K562 (cell line): ENCODE results near the gene PDLIM7. TPM values are rescaled to one million over a fixed set of nuclear protein-coding genes. Genes with fewer than 3 reads are reported as not detected.

Experiments used
- ARID3B ChIP-seq: fragments of 250-450 bp; sonication (Bioruptor Pico); IDR thresholded peaks from 2 replicates; pipeline ENCODE4 v1.4.0; 2020; ENCODE audit warnings: borderline replicate concordance
- CEBPB ChIP-seq: fragments of 450-650 bp; IDR thresholded peaks from 2 replicates; pipeline ENCODE4 v1.6.1; 2016; ENCODE audit warnings: missing genetic modification characterization, missing compliant biosample characterization
- CEBPG ChIP-seq, 3 experiments: fragments of 200-800 bp in 1 of 3; sonication (Bioruptor generic) in 1 of 3; sonication (generic) in 1 of 3; formaldehyde crosslinking in 1 of 3; IDR thresholded peaks in 2 of 3; conservative IDR thresholded peaks in 1 of 3; 2 replicates each; pipeline versions ENCODE4 v1.6.1 to v1.8.0; 2016 to 2022; ENCODE audit warnings: missing compliant biosample characterization in 2 of 3, missing genetic modification characterization in 2 of 3, mild to moderate bottlenecking in 1 of 3, missing genetic modification reagents in 1 of 3
- FOS ChIP-seq: IDR thresholded peaks from 3 replicates; pipeline ENCODE4 v1.6.1; 2011; ENCODE audit not compliant: insufficient read length; ENCODE audit errors: extremely low read depth
- JUNB ChIP-seq: fragments of 450-650 bp; formaldehyde crosslinking; conservative IDR thresholded peaks from 2 replicates; pipeline ENCODE4 v1.4.0; 2020; ENCODE audit warnings: mild to moderate bottlenecking
- JUND ChIP-seq, 2 experiments: IDR thresholded peaks; 2 replicates in 1 of 2; 3 replicates in 1 of 2; pipeline ENCODE4 v1.6.1; 2011; ENCODE audit warnings: borderline replicate concordance in 2 of 2, low read depth in 2 of 2, low read length in 2 of 2, improper control_type of control experiment in 1 of 2, missing biosample characterization in 1 of 2, missing genetic modification characterization in 1 of 2, missing genetic modification reagents in 1 of 2
- KAT2B ChIP-seq: IDR thresholded peaks from one replicate; pipeline ENCODE4 v1.6.1; 2012; ENCODE audit warnings: low read depth, mild to moderate bottlenecking, control low read depth, inconsistent platforms, low read length, moderate library complexity
- PHF21A ChIP-seq: fragments of 450-650 bp; IDR thresholded peaks from 2 replicates; pipeline ENCODE4 v1.6.1; 2017; ENCODE audit warnings: low read depth, borderline replicate concordance
- PKNOX1 ChIP-seq: fragments of 450-650 bp; IDR thresholded peaks from 2 replicates; pipeline ENCODE4 v1.6.1; 2016
- PPARD ChIP-seq: fragments of 250-450 bp; sonication (Bioruptor Pico); IDR thresholded peaks from 2 replicates; pipeline ENCODE4 v1.8.0; 2022; ENCODE audit warnings: inconsistent platforms, mild to moderate bottlenecking, moderate library complexity
- RCOR1 ChIP-seq, 2 experiments: IDR thresholded peaks; 2 replicates each; pipeline ENCODE4 v1.6.1; 2012; ENCODE audit warnings: low read depth in 2 of 2, low read length in 2 of 2, borderline replicate concordance in 1 of 2, improper control_type of control experiment in 1 of 2
- SREBF2 ChIP-seq: sonication (generic); formaldehyde crosslinking; IDR thresholded peaks from 2 replicates; pipeline ENCODE4 v1.4.0; 2020; ENCODE audit warnings: mild to moderate bottlenecking, missing genetic modification reagents
- TFAP4 ChIP-seq: sonication (generic); formaldehyde crosslinking; IDR thresholded peaks from 2 replicates; pipeline ENCODE4 v1.8.0; 2022; ENCODE audit warnings: missing genetic modification reagents, mild to moderate bottlenecking, moderate library complexity, borderline replicate concordance
- THAP12 ChIP-seq: fragments of 250-450 bp; sonication (Bioruptor Pico); IDR thresholded peaks from 2 replicates; pipeline ENCODE4 v1.9.0; 2021; ENCODE audit warnings: mild to moderate bottlenecking, inconsistent platforms
- YY1 ChIP-seq, 3 experiments: IDR thresholded peaks; 2 replicates each; pipeline ENCODE4 v1.6.1; 2011; ENCODE audit warnings: low read length in 2 of 3, mild to moderate bottlenecking in 2 of 3, moderate library complexity in 2 of 3, borderline replicate concordance in 1 of 3, control low read depth in 1 of 3, low read depth in 1 of 3; ENCODE audit not compliant: insufficient read depth in 3 of 3, insufficient replicate concordance in 2 of 3, control insufficient read depth in 1 of 3, insufficient read length in 1 of 3; ENCODE audit errors: extremely low read depth in 1 of 3
- ZNF212 ChIP-seq: fragments of 450-650 bp; formaldehyde crosslinking; IDR thresholded peaks from 2 replicates; pipeline ENCODE4 v1.4.0; 2020; ENCODE audit warnings: mild to moderate bottlenecking
- ZNF217 ChIP-seq: sonication (generic); formaldehyde crosslinking; IDR thresholded peaks from 2 replicates; pipeline ENCODE4 v1.8.0; 2022; ENCODE audit warnings: mild to moderate bottlenecking, missing genetic modification reagents
- ZNF589 ChIP-seq: fragments of 200-800 bp; sonication (Bioruptor generic); IDR thresholded peaks from 2 replicates; pipeline ENCODE4 v1.6.1; 2016; ENCODE audit warnings: low read depth, missing genetic modification characterization, missing compliant biosample characterization
- ZNF75A ChIP-seq: fragments of 450-650 bp; formaldehyde crosslinking; IDR thresholded peaks from 2 replicates; pipeline ENCODE4 v1.4.0; 2020; ENCODE audit warnings: mild to moderate bottlenecking
- ZNF76 ChIP-seq: fragments of 250-450 bp; sonication (Bioruptor Pico); IDR thresholded peaks from 2 replicates; pipeline ENCODE4 v1.4.0; 2020; ENCODE audit warnings: mild to moderate bottlenecking, moderate library complexity, borderline replicate concordance
- polyA plus RNA-seq, 8 experiments: library from polyadenylated mRNA; depleted of rRNA in 4 of 8; stranded (reverse) in 5 of 8; unstranded in 3 of 8; fragments of >200 nt; fragmentation: Nextera tagmentation in 2 of 8; fragmentation: Illumina TruSeq in 1 of 8; extraction: Ambion mirVana in 2 of 8; extraction: Trizol in 1 of 8; gene quantifications; 2 replicates each; pipeline versions ENCODE4 v1.2.1 to v1.2.3, GENCODE V29; 2011 to 2014; ENCODE audit warnings: inconsistent platforms in 1 of 8, missing spikeins in 1 of 8
- total RNA-seq, 7 experiments: library from RNA; depleted of rRNA in 6 of 7; stranded (reverse); fragments of >200 nt in 6 of 7; fragmentation: Illumina TruSeq in 2 of 7; extraction: Trizol in 2 of 7; gene quantifications; 2 replicates each; pipeline versions ENCODE4 v1.2.1 to v1.2.3, GENCODE V29; 2011 to 2021; ENCODE audit warnings: low replicate concordance in 1 of 7

The PDLIM7 gene
- total and polyA plus RNA-seq, 9 of the 15 experiments (the other 6 are each of a cell fraction or from before 2014, with no cell fraction given): 2.1 to 124 (median 32.6) TPM

GRCh38 chr5:177546258-177546741 is 48.9 kb upstream of the PDLIM7 start (continued):
- TF ChIP-seq YY1 (IDR thresholded peaks at IDR 0.05; ENCODE audit: borderline replicate concordance in 1 of 3, control insufficient read depth in 1 of 3, extremely low read depth in 1 of 3, insufficient read depth in 3 of 3, insufficient read length in 1 of 3, insufficient replicate concordance in 2 of 3, low read depth in 1 of 3, low read length in 2 of 3): no peak
- TF ChIP-seq RCOR1 (IDR thresholded peaks at IDR 0.05; ENCODE audit: borderline replicate concordance in 1 of 2, low read depth in 2 of 2, low read length in 2 of 2): peak in 1 of 2 experiments; percentile 92; a peak in 2 of 4 replicates
- TF ChIP-seq SREBF2 (CRISPR knock-in tag): no peak
- no peak for TF ChIP-seq ZNF76 (CRISPR knock-in tag)
- peak; percentile 75 for TF ChIP-seq CEBPB
- TF ChIP-seq KAT2B: no peak
- TF ChIP-seq TFAP4 (CRISPR knock-in tag): 0 out of 2 replicates have a peak, but pooled peaks have one; percentile 28
- TF ChIP-seq CEBPG (CRISPR knock-in tag; IDR thresholded peaks at IDR 0.05): peak; percentile 48; the same call in 1 of the 2 replicates
- peak in 1 of 2 experiments; percentile 54; a peak in 1 of 4 replicates for TF ChIP-seq CEBPG (tag; conservative IDR thresholded peaks at IDR 0.05 in 1 of 2, IDR thresholded peaks at IDR 0.05 in 1 of 2)
- 0 out of 2 replicates have a peak, but pooled peaks have one; percentile 15 for TF ChIP-seq ZNF589 (CRISPR knock-in tag)
- no peak for TF ChIP-seq ZNF217 (CRISPR knock-in tag)
- peak; percentile 11 for TF ChIP-seq FOS
- peak; percentile 89 for TF ChIP-seq JUND (IDR thresholded peaks at IDR 0.05; ENCODE audit: borderline replicate concordance, low read depth, low read length)
- TF ChIP-seq JUND (tag; IDR thresholded peaks at IDR 0.05; ENCODE audit: borderline replicate concordance, low read depth, low read length): peak; percentile 63; the same call in 1 of the 3 replicates
- no peak for TF ChIP-seq ZNF75A
- TF ChIP-seq JUNB (CRISPR knock-in tag): no peak
- 0 out of 2 replicates have a peak, but pooled peaks have one; percentile 22 for TF ChIP-seq PKNOX1
- TF ChIP-seq PPARD (CRISPR knock-in tag): no peak
- peak; percentile 94; the same call in 1 of the 2 replicates for TF ChIP-seq PHF21A
- TF ChIP-seq ARID3B (CRISPR knock-in tag): no peak
- no peak for TF ChIP-seq ZNF212
- no peak for TF ChIP-seq THAP12
